SK-N-SH (cell line): ENCODE results near the gene USP4. TPM values are rescaled to one million over a fixed set of nuclear protein-coding genes. Genes with fewer than 3 reads are reported as not detected.

Experiments used
- CTCF ChIA-PET: fragments of 300-600, 350-600 bp; formaldehyde crosslinking; extraction: SDS; loops from one replicate; lab custom pipeline; 2021; lab: Yijun Ruan, JAX
- POLR2A ChIA-PET: fragments of 350-600 bp; sonication (Branson Sonifier 250); formaldehyde crosslinking; extraction: SDS; loops from one replicate; lab custom pipeline; 2020; ENCODE audit warnings: antibody characterized with exemption, inconsistent platforms; lab: Yijun Ruan, JAX
- DNase-seq: peaks from one replicate; pipeline ENCODE4 v3.0.0; 2012
- H2AFZ ChIP-seq: fragments of 200-600 bp; sonication (generic); 2 replicates; pipeline ENCODE4 v1.8.1; 2016; ENCODE audit warnings: antibody characterized with exemption, mild to moderate bottlenecking, low read depth
- H3F3A ChIP-seq: fragments of 200-600 bp; sonication (generic); replicated peaks from 2 replicates; pipeline ENCODE3; 2016; ENCODE audit warnings: antibody characterized with exemption, mild to moderate bottlenecking; ENCODE audit not compliant: insufficient read depth
- H3K27ac ChIP-seq, 2 experiments: fragments of 200-500 bp in 1 of 2; fragments of 200-600 bp in 1 of 2; sonication (Bioruptor generic) in 1 of 2; sonication (generic), shearing (Covaris generic) in 1 of 2; 2 replicates each; pipeline versions ENCODE4 v1.5.1 to v1.6.1; 2014 to 2016; ENCODE audit warnings: low read depth in 2 of 2, inconsistent platforms in 1 of 2, low read length in 1 of 2, mild to moderate bottlenecking in 1 of 2, mixed read lengths in 1 of 2
- H3K27me3 ChIP-seq: fragments of 200-600 bp; sonication (generic), shearing (Covaris generic); 2 replicates; pipeline ENCODE4 v1.6.1; 2016; ENCODE audit warnings: mixed run types; ENCODE audit not compliant: insufficient read depth
- H3K36me3 ChIP-seq, 2 experiments: fragments of 200-500 bp in 1 of 2; fragments of 200-600 bp in 1 of 2; sonication (Bioruptor generic) in 1 of 2; sonication (generic) in 1 of 2; replicated peaks in 1 of 2; 2 replicates each; pipeline versions ENCODE3 to v1.5.1; 2014 to 2016; ENCODE audit warnings: low read length in 1 of 2, mild to moderate bottlenecking in 1 of 2; ENCODE audit not compliant: insufficient read depth in 2 of 2, control insufficient read depth in 1 of 2
- H3K4me1 ChIP-seq, 2 experiments: fragments of 200-500 bp in 1 of 2; fragments of 200-600 bp in 1 of 2; sonication (Bioruptor generic) in 1 of 2; sonication (generic), shearing (Covaris generic) in 1 of 2; 2 replicates each; pipeline versions ENCODE4 v1.5.1 to v1.6.1; 2014 to 2016; ENCODE audit warnings: low read depth in 1 of 2, low read length in 1 of 2, mixed run types in 1 of 2; ENCODE audit not compliant: insufficient read depth in 2 of 2, control insufficient read depth in 1 of 2
- H3K4me2 ChIP-seq: fragments of 200-600 bp; sonication (generic), shearing (Covaris generic); 2 replicates; pipeline ENCODE4 v1.6.1; 2017; ENCODE audit warnings: mixed run types
- H3K4me3 ChIP-seq, 2 experiments: fragments of 200-500 bp in 1 of 2; fragments of 200-600 bp in 1 of 2; sonication (Bioruptor generic) in 1 of 2; sonication (generic), shearing (Covaris generic) in 1 of 2; 2 replicates each; pipeline versions ENCODE4 v1.5.1 to v1.8.1; 2014 to 2016; ENCODE audit warnings: low read depth in 2 of 2, inconsistent platforms in 1 of 2, low read length in 1 of 2, mild to moderate bottlenecking in 1 of 2, mixed read lengths in 1 of 2, moderate library complexity in 1 of 2
- H3K79me2 ChIP-seq: fragments of 200-600 bp; sonication (generic); 2 replicates; pipeline ENCODE4 v1.8.1; 2017; ENCODE audit warnings: mild to moderate bottlenecking; ENCODE audit not compliant: insufficient read depth
- H3K9ac ChIP-seq: fragments of 200-600 bp; sonication (generic); 2 replicates; pipeline ENCODE4 v1.6.1; 2017; ENCODE audit warnings: mixed run types
- H3K9me2 ChIP-seq: fragments of 200-600 bp; sonication (generic); 2 replicates; pipeline ENCODE4 v1.6.1; 2017; ENCODE audit warnings: mixed run types
- H3K9me3 ChIP-seq: fragments of 200-600 bp; sonication (generic); 2 replicates; pipeline ENCODE4 v1.6.1; 2017; ENCODE audit warnings: mixed run types, mild to moderate bottlenecking, moderate library complexity
- H4K20me1 ChIP-seq: fragments of 200-600 bp; sonication (generic); 2 replicates; pipeline ENCODE4 v1.6.1; 2017; ENCODE audit warnings: mild to moderate bottlenecking, mixed run types; ENCODE audit not compliant: insufficient read depth
- CTCF ChIP-seq: fragments of 200-600 bp; sonication (generic); IDR thresholded peaks from 2 replicates; pipeline ENCODE4 v1.6.1; 2017; ENCODE audit warnings: antibody characterized with exemption, mild to moderate bottlenecking, moderate library complexity
- ELF1 ChIP-seq: IDR thresholded peaks from 2 replicates; pipeline ENCODE4 v1.4.0; 2012
- EZH2phosphoT487 ChIP-seq: fragments of 200-600 bp; sonication (generic); IDR thresholded peaks from 2 replicates; pipeline ENCODE4 v1.6.1; 2017; ENCODE audit warnings: low read depth, mixed run types, mild to moderate bottlenecking, antibody characterized with exemption, moderate library complexity, borderline replicate concordance
- FOSL2 ChIP-seq: IDR thresholded peaks from 2 replicates; pipeline ENCODE4 v1.4.0; 2012; ENCODE audit warnings: low read depth, mild to moderate bottlenecking, moderate library complexity, borderline replicate concordance
- FOXM1 ChIP-seq: IDR thresholded peaks from 2 replicates; pipeline ENCODE4 v1.4.0; 2012; ENCODE audit warnings: low read depth, mild to moderate bottlenecking
- GABPA ChIP-seq: IDR thresholded peaks from 2 replicates; pipeline ENCODE4 v1.4.0; 2012; ENCODE audit warnings: low read depth, mild to moderate bottlenecking
- IRF3 ChIP-seq: fragments of 150-350 bp; IDR thresholded peaks from 2 replicates; pipeline ENCODE4 v1.6.1; 2016; ENCODE audit warnings: mild to moderate bottlenecking, low read depth, low read length
- JUND ChIP-seq: IDR thresholded peaks from 2 replicates; pipeline ENCODE4 v1.4.0; 2012
- MEF2A ChIP-seq: IDR thresholded peaks from 2 replicates; pipeline ENCODE4 v1.4.0; 2012; ENCODE audit warnings: low read depth, borderline replicate concordance
- RCOR1 ChIP-seq: fragments of 150-350 bp; IDR thresholded peaks from 2 replicates; pipeline ENCODE4 v1.6.1; 2017; ENCODE audit warnings: antibody characterized with exemption, low read length
- REST ChIP-seq: IDR thresholded peaks from 2 replicates; pipeline ENCODE4 v1.6.1; 2012; ENCODE audit warnings: mild to moderate bottlenecking, low read depth, low read length, moderate library complexity
- RFX5 ChIP-seq: IDR thresholded peaks from 2 replicates; pipeline ENCODE4 v1.6.1; 2012; ENCODE audit warnings: mild to moderate bottlenecking, improper control_type of control experiment, low read length
- RXRA ChIP-seq: IDR thresholded peaks from 2 replicates; pipeline ENCODE4 v1.4.0; 2012; ENCODE audit warnings: low read depth, mild to moderate bottlenecking, borderline replicate concordance
- SMC3 ChIP-seq: IDR thresholded peaks from 2 replicates; pipeline ENCODE4 v1.6.1; 2012; ENCODE audit warnings: low read depth, low read length, improper control_type of control experiment
- TCF12 ChIP-seq: IDR thresholded peaks from 2 replicates; pipeline ENCODE4 v1.4.0; 2012
- USF1 ChIP-seq: IDR thresholded peaks from 2 replicates; pipeline ENCODE4 v1.4.0; 2012; ENCODE audit warnings: low read depth, borderline replicate concordance
- WGBS: methylation state at CpG from one replicate; pipeline ENCODE4 v1.1.6; 2017; ENCODE audit warnings: low lambda C conversion rate; 5-methylcytosine and 5-hydroxymethylcytosine counted together
- polyA plus RNA-seq, 3 experiments: library from polyadenylated mRNA; depleted of rRNA; stranded (reverse); fragments of >200 nt; gene quantifications; 2 replicates each; pipeline ENCODE4 v1.2.3, GENCODE V29; 2012

The USP4 gene
- polyA plus RNA-seq, 1 of the 3 experiments (the other 2 are of a cell fraction) = 33.2 TPM

- TF ChIP-seq FOSL2 = no peak
- no peak for TF ChIP-seq RXRA
These were observed 39.3 kb downstream of the USP4 start (continued) for GRCh38 chr3:49300595-49300994.

GRCh38 chr3:49298511-49298910 is 41.3 kb downstream of the USP4 start:
- no peaks in the 10 kb centered on the region for H3K4me1 ChIP-seq
- H3K9ac ChIP-seq = no peak overlapping the region
- no peak overlapping the region for H2AFZ ChIP-seq
- H3F3A ChIP-seq = peaks cover 10% of the 10 kb centered on the region
- H3K27ac ChIP-seq = no peak overlapping the region
- no peak for TF ChIP-seq REST
- TF ChIP-seq CTCF = no peak
- TF ChIP-seq GABPA = no peak
- H4K20me1 ChIP-seq = no peaks in the 10 kb centered on the region
- ChIA-PET CTCF (interaction anchor here (1.3 kb wide), 1 partner anchor 151 kb away, joined by 3 read pairs; no protein-coding TSS in a partner anchor), POLR2A (no interaction called here)
- WGBS = 92% methylated on average over 6 of the region's 7 CpGs
- H3K36me3 ChIP-seq = peaks cover 58 to 61% of the 10 kb centered on the region in 2 experiments
- H3K4me2 ChIP-seq = no peak overlapping the region
- no peaks in the 10 kb centered on the region for H3K27me3 ChIP-seq
- peaks cover 5% of the 10 kb centered on the region; the same call in 1 of the 2 replicates for H3K79me2 ChIP-seq
- no peak for DNase-seq
- no peaks in the 10 kb centered on the region for H3K9me2 ChIP-seq
- H3K4me3 ChIP-seq = no peak overlapping the region
- H3K9me3 ChIP-seq = no peaks in the 10 kb centered on the region

GRCh38 chr3:49296781-49297411 is 43.0 kb downstream of the USP4 start:
- ChIA-PET POLR2A (no interaction called here), CTCF (interaction anchor here (1.7 to 2.1 kb wide), 2 partner anchors 126 to 152 kb away, joined by 6 to 16 read pairs; partner anchors contain the start of gene KLHDC8B)
- Histone ChIP-seq H3K79me2 (peaks cover 5% of the 10 kb centered on the region; the same call in 1 of the 2 replicates), H3K4me3 (no peak overlapping the region), H3K27me3 (no peaks in the 10 kb centered on the region), H3K4me2 (no peak overlapping the region), H3K9ac (no peak overlapping the region), H3K36me3 (peaks cover 58 to 68% of the 10 kb centered on the region in 2 experiments), H3F3A (peaks cover 10% of the 10 kb centered on the region), H3K9me3 (no peaks in the 10 kb centered on the region), H3K27ac (no peak overlapping the region; a peak in 1 of 4 replicates), H3K9me2 (no peaks in the 10 kb centered on the region), H4K20me1 (no peaks in the 10 kb centered on the region), H3K4me1 (no peaks in the 10 kb centered on the region), H2AFZ (no peak overlapping the region)
- no peak for DNase-seq
- TF ChIP-seq EZH2phosphoT487 (no peak), RFX5 (no peak), FOXM1 (no peak), ELF1 (no peak), GABPA (no peak), IRF3 (no peak), MEF2A (no peak), USF1 (no peak), TCF12 (no peak), SMC3 (no peak), JUND (no peak), RCOR1 (no peak)
- 97% methylated on average over 2 of the region's 2 CpGs for WGBS
